Activated T-cell treated with anti-CD3 and anti-CD28 coated beads, Interleukin-2, amount 50 U/mL, for 72 hours (primary cell): ENCODE results near the gene GPC6. TPM values are rescaled to one million over a fixed set of nuclear protein-coding genes. Genes with fewer than 3 reads are reported as not detected.
"Not testable (repeated sequence)": the region's sequence is repeated elsewhere in the genome, so short reads cannot be mapped to it uniquely, and the experiment has no call there.

ENCODE experiments used
- ATAC-seq, 2 donors: fragments of 150-1000 bp; cut with Tn5 transposase; replicated peaks in 1 of 2; 2 replicates each; pipeline ENCODE4 v1.10.0; 2021; ENCODE audit warnings: moderate library complexity in 2 of 2, mild to moderate bottlenecking in 1 of 2
- DNase-seq, 2 donors: peaks; one replicate each; pipeline ENCODE4 v3.0.0; 2021 to 2022; ENCODE audit warnings: mixed read lengths in 1 of 2
- H3K27ac Mint-ChIP-seq: one replicate; pipeline ENCODE4 v1.8.0; 2022; ENCODE audit warnings: mild to moderate bottlenecking, moderate library complexity, mixed read lengths
- H3K27me3 Mint-ChIP-seq: one replicate; pipeline ENCODE4 v1.8.0; 2022; ENCODE audit warnings: low read depth, mixed read lengths
- H3K36me3 Mint-ChIP-seq, 2 donors: one replicate each; pipeline ENCODE4 v1.8.0; 2022; ENCODE audit warnings: mixed read lengths in 2 of 2, mild to moderate bottlenecking in 1 of 2; ENCODE audit not compliant: insufficient read depth in 2 of 2
- H3K4me1 Mint-ChIP-seq: one replicate; pipeline ENCODE4 v1.8.0; 2022; ENCODE audit warnings: low read depth, mixed read lengths
- H3K4me3 Mint-ChIP-seq, 2 donors: one replicate each; pipeline ENCODE4 v1.8.0; 2022; ENCODE audit warnings: mild to moderate bottlenecking in 2 of 2, mixed read lengths in 2 of 2, moderate library complexity in 2 of 2
- H3K9me3 Mint-ChIP-seq, 2 donors: one replicate each; pipeline ENCODE4 v1.8.0; 2022; ENCODE audit warnings: mixed read lengths in 2 of 2
- total RNA-seq, 2 donors: library from RNA; stranded (reverse); gene quantifications; one replicate each; pipeline ENCODE4 v1.2.3, GENCODE V29; 2022

The GPC6 gene
- total RNA-seq, 2 donors from 2014 or later, result not detected

GRCh38 chr13:94302847-94303565, 1076.4 kb downstream of the GPC6 start:
- ATAC-seq, result not testable (repeated sequence)

GRCh38 chr13:94303644-94304174, 1077.1 kb downstream of the GPC6 start:
- ATAC-seq (no peak), DNase-seq (no peak)
- Mint-ChIP-seq H3K9me3 (no peaks in the 10 kb centered on the region), H3K36me3 (no peaks in the 10 kb centered on the region), H3K27ac (no peak overlapping the region), H3K4me1 (no peaks in the 10 kb centered on the region), H3K27me3 (no peaks in the 10 kb centered on the region), H3K4me3 (no peak overlapping the region)

More at GRCh38 chr13:94302847-94303565, 1076.4 kb downstream of the GPC6 start:
- H3K4me1 Mint-ChIP-seq, H3K36me3 Mint-ChIP-seq, DNase-seq, H3K4me3 Mint-ChIP-seq, H3K27me3 Mint-ChIP-seq, H3K27ac Mint-ChIP-seq, H3K9me3 Mint-ChIP-seq: not testable (repeated sequence)

- no peaks in the 10 kb centered on the region for H3K27me3 Mint-ChIP-seq
- ATAC-seq (no peak), DNase-seq (no peak)
- no peak overlapping the region for H3K4me3 Mint-ChIP-seq
- no peaks in the 10 kb centered on the region for H3K9me3 Mint-ChIP-seq
- no peak overlapping the region for H3K27ac Mint-ChIP-seq
- H3K4me1 Mint-ChIP-seq, result no peaks in the 10 kb centered on the region
- no peaks in the 10 kb centered on the region for H3K36me3 Mint-ChIP-seq
Measured at GRCh38 chr13:94305033-94305432, 1078.4 kb downstream of the GPC6 start.

- DNase-seq (no peak), ATAC-seq (no peak)
- H3K27ac Mint-ChIP-seq, result no peak overlapping the region
- no peaks in the 10 kb centered on the region for H3K27me3 Mint-ChIP-seq
- no peaks in the 10 kb centered on the region for H3K36me3 Mint-ChIP-seq
- H3K4me3 Mint-ChIP-seq, result no peak overlapping the region
- H3K9me3 Mint-ChIP-seq, result no peaks in the 10 kb centered on the region
- H3K4me1 Mint-ChIP-seq, result no peaks in the 10 kb centered on the region
Measured at GRCh38 chr13:94305463-94305862, 1078.9 kb downstream of the GPC6 start.

GRCh38 chr13:94305934-94306333, 1079.3 kb downstream of the GPC6 start:
- Mint-ChIP-seq H3K4me1 (no peaks in the 10 kb centered on the region), H3K27ac (no peak overlapping the region), H3K27me3 (no peaks in the 10 kb centered on the region), H3K9me3 (no peaks in the 10 kb centered on the region), H3K4me3 (no peak overlapping the region), H3K36me3 (no peaks in the 10 kb centered on the region)
- no peak for ATAC-seq
- DNase-seq, result no peak

- Mint-ChIP-seq H3K36me3 (no peaks in the 10 kb centered on the region), H3K9me3 (no peaks in the 10 kb centered on the region), H3K4me1 (no peaks in the 10 kb centered on the region), H3K27ac (no peak overlapping the region), H3K4me3 (no peak overlapping the region), H3K27me3 (no peaks in the 10 kb centered on the region)
- DNase-seq (no peak), ATAC-seq (no peak)
Measured at GRCh38 chr13:94308832-94309231, 1082.2 kb downstream of the GPC6 start.

GRCh38 chr13:94309576-94309975, 1083.0 kb downstream of the GPC6 start:
- no peak overlapping the region for H3K4me3 Mint-ChIP-seq
- no peaks in the 10 kb centered on the region for H3K4me1 Mint-ChIP-seq
- H3K9me3 Mint-ChIP-seq, result no peaks in the 10 kb centered on the region
- no peak for DNase-seq
- no peak for ATAC-seq
- H3K27ac Mint-ChIP-seq, result no peak overlapping the region
- H3K36me3 Mint-ChIP-seq, result no peaks in the 10 kb centered on the region
- no peaks in the 10 kb centered on the region for H3K27me3 Mint-ChIP-seq

GRCh38 chr13:94309997-94310855, 1083.6 kb downstream of the GPC6 start:
- Mint-ChIP-seq H3K9me3 (no peaks in the 10 kb centered on the region), H3K27me3 (no peaks in the 10 kb centered on the region), H3K4me3 (no peak overlapping the region), H3K27ac (no peak overlapping the region), H3K36me3 (no peaks in the 10 kb centered on the region), H3K4me1 (no peaks in the 10 kb centered on the region)
- ATAC-seq (no peak), DNase-seq (no peak)

- Mint-ChIP-seq H3K4me1 (peaks cover 3% of the 10 kb centered on the region), H3K27me3 (no peaks in the 10 kb centered on the region), H3K9me3 (no peaks in the 10 kb centered on the region), H3K36me3 (no peaks in the 10 kb centered on the region), H3K4me3 (no peak overlapping the region), H3K27ac (no peak overlapping the region)
- ATAC-seq (no peak), DNase-seq (no peak)
Measured at GRCh38 chr13:94311893-94312292, 1085.3 kb downstream of the GPC6 start.

- Mint-ChIP-seq H3K4me1 (peaks cover 11% of the 10 kb centered on the region), H3K36me3 (no peaks in the 10 kb centered on the region), H3K4me3 (peak overlapping the region in 1 of 2 donors; percentile 62), H3K9me3 (no peaks in the 10 kb centered on the region), H3K27me3 (no peaks in the 10 kb centered on the region), H3K27ac (no peak overlapping the region)
- DNase-seq, result no peak
- ATAC-seq, result peak in 1 of 2 donors; percentile 51
Measured at GRCh38 chr13:94312511-94313216, 1086.1 kb downstream of the GPC6 start.

- DNase-seq (no peak), ATAC-seq (no peak)
- peaks cover 12% of the 10 kb centered on the region for H3K4me1 Mint-ChIP-seq
- H3K4me3 Mint-ChIP-seq, result no peak overlapping the region
- no peak overlapping the region for H3K27ac Mint-ChIP-seq
- H3K27me3 Mint-ChIP-seq, result no peaks in the 10 kb centered on the region
- no peaks in the 10 kb centered on the region for H3K9me3 Mint-ChIP-seq
- no peaks in the 10 kb centered on the region for H3K36me3 Mint-ChIP-seq
Measured at GRCh38 chr13:94313321-94313910, 1086.8 kb downstream of the GPC6 start.

GRCh38 chr13:94313926-94314325, 1087.3 kb downstream of the GPC6 start:
- Mint-ChIP-seq H3K27ac (no peak overlapping the region), H3K27me3 (no peaks in the 10 kb centered on the region), H3K4me1 (peaks cover 12% of the 10 kb centered on the region), H3K9me3 (no peaks in the 10 kb centered on the region), H3K36me3 (no peaks in the 10 kb centered on the region), H3K4me3 (no peak overlapping the region)
- ATAC-seq (no peak), DNase-seq (no peak)

GRCh38 chr13:94315188-94315587, 1088.6 kb downstream of the GPC6 start:
- no peaks in the 10 kb centered on the region for H3K36me3 Mint-ChIP-seq
- ATAC-seq, result no peak
- DNase-seq, result no peak
- H3K9me3 Mint-ChIP-seq, result no peaks in the 10 kb centered on the region
- no peaks in the 10 kb centered on the region for H3K27me3 Mint-ChIP-seq
- H3K4me1 Mint-ChIP-seq, result peaks cover 12% of the 10 kb centered on the region
- no peak overlapping the region for H3K27ac Mint-ChIP-seq
- H3K4me3 Mint-ChIP-seq, result no peak overlapping the region
